HepG2 (cell line): ENCODE measurements around the gene C2CD2. TPM values are rescaled to one million over a fixed set of nuclear protein-coding genes. Genes with fewer than 3 reads are reported as not detected.

ENCODE experiments used
- ATF7-NPFF ChIP-seq: sonication (generic); formaldehyde crosslinking; IDR thresholded peaks from 2 replicates; pipeline ENCODE4 v1.8.1; 2023; ENCODE audit warnings: mild to moderate bottlenecking, low read depth, missing genetic modification reagents, moderate library complexity
- BRF2 ChIP-seq: sonication (generic); formaldehyde crosslinking; IDR thresholded peaks from 2 replicates; pipeline ENCODE4 v1.8.1; 2022; ENCODE audit warnings: mild to moderate bottlenecking, missing genetic modification reagents
- CHCHD3 ChIP-seq: sonication (generic); formaldehyde crosslinking; IDR thresholded peaks from 2 replicates; pipeline ENCODE4 v1.8.0; 2022; ENCODE audit warnings: mild to moderate bottlenecking, missing genetic modification reagents, moderate library complexity
- DNMT1 ChIP-seq: sonication (generic); formaldehyde crosslinking; IDR thresholded peaks from 2 replicates; pipeline ENCODE4 v1.5.1; 2020; ENCODE audit warnings: mild to moderate bottlenecking, missing genetic modification reagents
- DZIP1 ChIP-seq: sonication (generic); formaldehyde crosslinking; IDR thresholded peaks from 2 replicates; pipeline ENCODE4 v1.5.0; 2020; ENCODE audit warnings: mild to moderate bottlenecking, missing genetic modification reagents
- ELK4 ChIP-seq: sonication (generic); formaldehyde crosslinking; IDR thresholded peaks from 2 replicates; pipeline ENCODE4 v1.9.0; 2021; ENCODE audit warnings: missing genetic modification reagents, borderline replicate concordance
- HMG20B ChIP-seq: conservative IDR thresholded peaks from 2 replicates; pipeline ENCODE4 v1.6.1; 2016; ENCODE audit warnings: missing genetic modification reagents, missing compliant biosample characterization
- HNF4G ChIP-seq, 2 experiments: sonication (generic) in 1 of 2; formaldehyde crosslinking in 1 of 2; IDR thresholded peaks; 2 replicates each; pipeline versions ENCODE4 v1.4.0 to v1.6.1; 2011 to 2020; ENCODE audit warnings: borderline replicate concordance in 2 of 2, low read depth in 2 of 2, mild to moderate bottlenecking in 2 of 2, low read length in 1 of 2, missing genetic modification reagents in 1 of 2, moderate library complexity in 1 of 2
- MYNN ChIP-seq: sonication (generic); formaldehyde crosslinking; IDR thresholded peaks from 2 replicates; pipeline ENCODE4 v1.4.0; 2020; ENCODE audit warnings: mild to moderate bottlenecking, low read depth, missing genetic modification reagents
- MZF1 ChIP-seq: sonication (generic); formaldehyde crosslinking; IDR thresholded peaks from 2 replicates; pipeline ENCODE4 v1.8.1; 2023; ENCODE audit warnings: mild to moderate bottlenecking, missing genetic modification reagents, borderline replicate concordance
- NFE2 ChIP-seq: sonication (generic); formaldehyde crosslinking; IDR thresholded peaks from 2 replicates; pipeline ENCODE4 v1.4.0; 2020; ENCODE audit warnings: missing genetic modification reagents
- PHF20 ChIP-seq: sonication (generic); formaldehyde crosslinking; IDR thresholded peaks from 2 replicates; pipeline ENCODE4 v1.5.0; 2020; ENCODE audit warnings: mild to moderate bottlenecking, missing genetic modification reagents
- POLR2AphosphoS5 ChIP-seq: IDR thresholded peaks from 2 replicates; pipeline ENCODE4 v1.6.1; 2012; ENCODE audit warnings: low read depth, low read length
- SRSF9 ChIP-seq: fragments of 200-400 bp; formaldehyde crosslinking; IDR thresholded peaks from 2 replicates; pipeline ENCODE4 v1.6.1; 2018; ENCODE audit warnings: borderline replicate concordance, mild to moderate bottlenecking, low read depth, low read length; ENCODE audit not compliant: insufficient read depth, poor library complexity, severe bottlenecking
- TCF12 ChIP-seq, 2 experiments: fragments of 450-650 bp in 1 of 2; sonication (generic) in 1 of 2; formaldehyde crosslinking in 1 of 2; IDR thresholded peaks; 2 replicates each; pipeline versions ENCODE4 v1.6.1 to v1.8.0; 2017 to 2022; ENCODE audit warnings: antibody characterized with exemption in 1 of 2, mild to moderate bottlenecking in 1 of 2, missing genetic modification reagents in 1 of 2, moderate library complexity in 1 of 2
- TSC22D2 ChIP-seq: sonication (generic); formaldehyde crosslinking; IDR thresholded peaks from 2 replicates; pipeline ENCODE4 v1.5.1; 2020; ENCODE audit warnings: missing genetic modification reagents, mild to moderate bottlenecking, borderline replicate concordance
- ZNF317 ChIP-seq: sonication (generic); formaldehyde crosslinking; IDR thresholded peaks from 2 replicates; pipeline ENCODE4 v1.5.0; 2020; ENCODE audit warnings: mild to moderate bottlenecking, missing genetic modification reagents
- ZNF547 ChIP-seq: sonication (generic); formaldehyde crosslinking; IDR thresholded peaks from 2 replicates; pipeline ENCODE4 v1.5.1; 2020; ENCODE audit warnings: mild to moderate bottlenecking, missing genetic modification reagents
- ZSCAN30 ChIP-seq: sonication (generic); formaldehyde crosslinking; IDR thresholded peaks from 2 replicates; pipeline ENCODE4 v1.5.0; 2020; ENCODE audit warnings: mild to moderate bottlenecking, missing genetic modification reagents
- ZSCAN31 ChIP-seq: sonication (generic); formaldehyde crosslinking; IDR thresholded peaks from 2 replicates; pipeline ENCODE4 v1.5.0; 2020; ENCODE audit warnings: low read depth, mild to moderate bottlenecking, missing genetic modification reagents
- polyA plus RNA-seq, 8 experiments: library from polyadenylated mRNA; depleted of rRNA in 3 of 8; stranded (reverse) in 7 of 8; unstranded in 1 of 8; fragments of >200 nt; fragmentation: Illumina TruSeq in 4 of 8; extraction: Trizol in 4 of 8; gene quantifications; 2 replicates each; pipeline versions ENCODE4 v1.2.1 to v1.2.3, GENCODE V29; 2011 to 2016; ENCODE audit warnings: low read depth in 4 of 8, missing spikeins in 1 of 8, mixed read lengths in 1 of 8; ENCODE audit not compliant: insufficient read depth in 1 of 8
- total RNA-seq, 5 experiments: library from RNA; depleted of rRNA; stranded (reverse); fragments of >200 nt; fragmentation: Illumina TruSeq; extraction: Trizol; gene quantifications; 2 replicates each; pipeline ENCODE4 v1.2.3, GENCODE V29; 2016; ENCODE audit warnings: low read depth in 1 of 5
- TF ChIP-seq, protein P1 (sequence below): sonication (generic); formaldehyde crosslinking; IDR thresholded peaks from 2 replicates; pipeline ENCODE4 v1.5.0; 2020; ENCODE audit warnings: missing genetic modification reagents, mild to moderate bottlenecking, borderline replicate concordance
- TF ChIP-seq, protein P2 (sequence below): IDR thresholded peaks from 2 replicates; pipeline ENCODE4 v1.6.1; 2016; ENCODE audit warnings: control low read depth

The C2CD2 gene
- total and polyA plus RNA-seq, 2 of the 13 experiments (the other 11 are each of a cell fraction or from before 2014, with no cell fraction given), result 12.5 to 19.7 TPM

- no peak for TF ChIP-seq TSC22D2 (CRISPR knock-in tag)
- no peak for TF ChIP-seq ZSCAN30 (CRISPR knock-in tag)
- TF ChIP-seq, protein P1, sequence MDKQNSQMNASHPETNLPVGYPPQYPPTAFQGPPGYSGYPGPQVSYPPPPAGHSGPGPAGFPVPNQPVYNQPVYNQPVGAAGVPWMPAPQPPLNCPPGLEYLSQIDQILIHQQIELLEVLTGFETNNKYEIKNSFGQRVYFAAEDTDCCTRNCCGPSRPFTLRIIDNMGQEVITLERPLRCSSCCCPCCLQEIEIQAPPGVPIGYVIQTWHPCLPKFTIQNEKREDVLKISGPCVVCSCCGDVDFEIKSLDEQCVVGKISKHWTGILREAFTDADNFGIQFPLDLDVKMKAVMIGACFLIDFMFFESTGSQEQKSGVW (CRISPR knock-in tag), result no peak
- TF ChIP-seq DNMT1 (CRISPR knock-in tag), result no peak
- peak; percentile 56; the same call in 1 of the 2 replicates for TF ChIP-seq PHF20 (CRISPR knock-in tag)
- no peak for TF ChIP-seq SRSF9
- TF ChIP-seq MYNN, result no peak
- no peak for TF ChIP-seq ATF7-NPFF (CRISPR knock-in tag)
- TF ChIP-seq CHCHD3, result no peak
- no peak for TF ChIP-seq NFE2 (CRISPR knock-in tag)
- no peak for TF ChIP-seq HNF4G (IDR thresholded peaks at IDR 0.05; ENCODE audit: borderline replicate concordance, low read depth, low read length)
- no peak for TF ChIP-seq HNF4G (CRISPR knock-in tag; IDR thresholded peaks at IDR 0.05; ENCODE audit: borderline replicate concordance, low read depth)
- no peak for TF ChIP-seq DZIP1
- TF ChIP-seq BRF2 (CRISPR knock-in tag), result no peak
- TF ChIP-seq ZNF547 (CRISPR knock-in tag), result peak; percentile 60; the same call in 1 of the 2 replicates
- no peak for TF ChIP-seq MZF1 (CRISPR knock-in tag)
- no peak for TF ChIP-seq ZSCAN31
- no peak for TF ChIP-seq HMG20B
- TF ChIP-seq, protein P2, sequence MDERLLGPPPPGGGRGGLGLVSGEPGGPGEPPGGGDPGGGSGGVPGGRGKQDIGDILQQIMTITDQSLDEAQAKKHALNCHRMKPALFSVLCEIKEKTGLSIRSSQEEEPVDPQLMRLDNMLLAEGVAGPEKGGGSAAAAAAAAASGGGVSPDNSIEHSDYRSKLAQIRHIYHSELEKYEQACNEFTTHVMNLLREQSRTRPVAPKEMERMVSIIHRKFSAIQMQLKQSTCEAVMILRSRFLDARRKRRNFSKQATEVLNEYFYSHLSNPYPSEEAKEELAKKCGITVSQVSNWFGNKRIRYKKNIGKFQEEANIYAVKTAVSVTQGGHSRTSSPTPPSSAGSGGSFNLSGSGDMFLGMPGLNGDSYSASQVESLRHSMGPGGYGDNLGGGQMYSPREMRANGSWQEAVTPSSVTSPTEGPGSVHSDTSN (CRISPR knock-in tag), result no peak
- TF ChIP-seq TCF12 (IDR thresholded peaks at IDR 0.05), result no peak
- no peak for TF ChIP-seq TCF12 (CRISPR knock-in tag; IDR thresholded peaks at IDR 0.05)
- no peak for TF ChIP-seq ELK4 (CRISPR knock-in tag)
- TF ChIP-seq ZNF317 (CRISPR knock-in tag), result no peak
- no peak for TF ChIP-seq POLR2AphosphoS5
Observed at GRCh38 chr21:41879190-41879998, 74.4 kb downstream of the C2CD2 start, which contains the start of gene PRDM15 (continued).
